Trophoblast cell (in vitro differentiated cells and primary cell): ENCODE data around the gene CASTOR2.
"Not testable (repeated sequence)": the region's sequence is repeated elsewhere in the genome, so short reads cannot be mapped to it uniquely, and the experiment has no call there.

Experiments used
- DNase-seq, 2 donors: peaks; one replicate each; pipeline ENCODE4 v3.0.0-alpha.2; 2016
- H2AFZ ChIP-seq: 2 replicates; pipeline ENCODE4 v1.6.1; 2013; ENCODE audit warnings: low read length, moderate library complexity, mild to moderate bottlenecking; ENCODE audit not compliant: insufficient read depth, poor library complexity
- H2AK5ac ChIP-seq: 2 replicates; pipeline ENCODE4 v1.6.1; 2013; ENCODE audit warnings: mild to moderate bottlenecking, low read length
- H2BK120ac ChIP-seq: 2 replicates; pipeline ENCODE4 v1.6.1; 2013; ENCODE audit warnings: low read length, mild to moderate bottlenecking, moderate library complexity; ENCODE audit not compliant: insufficient read depth, poor library complexity
- H2BK12ac ChIP-seq: 2 replicates; pipeline ENCODE4 v1.6.1; 2013; ENCODE audit warnings: mild to moderate bottlenecking, low read length, moderate library complexity
- H2BK5ac ChIP-seq: 2 replicates; pipeline ENCODE4 v1.6.1; 2013; ENCODE audit warnings: low read length, low read depth, moderate library complexity, mild to moderate bottlenecking; ENCODE audit not compliant: poor library complexity
- H3K14ac ChIP-seq: 2 replicates; pipeline ENCODE4 v1.6.1; 2013; ENCODE audit warnings: mild to moderate bottlenecking, low read length
- H3K18ac ChIP-seq: 2 replicates; pipeline ENCODE4 v1.6.1; 2013; ENCODE audit warnings: mild to moderate bottlenecking, low read length
- H3K23ac ChIP-seq: 2 replicates; pipeline ENCODE4 v1.6.1; 2013; ENCODE audit warnings: low read length
- H3K27ac ChIP-seq: 2 replicates; pipeline ENCODE4 v1.5.1; 2013; ENCODE audit warnings: low read depth, mild to moderate bottlenecking, inconsistent platforms, low read length, moderate library complexity
- H3K27me3 ChIP-seq: 2 replicates; pipeline ENCODE4 v1.6.1; 2013; ENCODE audit warnings: inconsistent platforms, mild to moderate bottlenecking, low read length, moderate library complexity; ENCODE audit not compliant: insufficient read depth
- H3K36me3 ChIP-seq, 2 experiments: 1 replicate in 1 of 2; 2 replicates in 1 of 2; pipeline ENCODE4 v1.6.1; 2013; ENCODE audit warnings: low read length in 2 of 2, mild to moderate bottlenecking in 2 of 2, moderate library complexity in 1 of 2; ENCODE audit not compliant: insufficient read depth in 2 of 2, control insufficient read depth in 1 of 2
- H3K4ac ChIP-seq: 2 replicates; pipeline ENCODE4 v1.6.1; 2013; ENCODE audit warnings: low read depth, mild to moderate bottlenecking, low read length, moderate library complexity
- H3K4me1 ChIP-seq, 2 experiments: 1 replicate in 1 of 2; 2 replicates in 1 of 2; pipeline ENCODE4 v1.6.1; 2013; ENCODE audit warnings: low read length in 2 of 2, mild to moderate bottlenecking in 2 of 2, moderate library complexity in 1 of 2; ENCODE audit not compliant: insufficient read depth in 2 of 2, control insufficient read depth in 1 of 2
- H3K4me2 ChIP-seq: 2 replicates; pipeline ENCODE4 v1.6.1; 2013; ENCODE audit warnings: inconsistent platforms, mild to moderate bottlenecking, low read length, moderate library complexity
- H3K4me3 ChIP-seq: 2 replicates; pipeline ENCODE4 v1.5.1; 2013; ENCODE audit warnings: mild to moderate bottlenecking, low read depth, low read length, inconsistent platforms
- H3K79me1 ChIP-seq: one replicate; pipeline ENCODE4 v1.6.1; 2013; ENCODE audit warnings: low read length
- H3K79me2 ChIP-seq: 2 replicates; pipeline ENCODE4 v1.6.1; 2013; ENCODE audit warnings: low read length, mild to moderate bottlenecking; ENCODE audit not compliant: control insufficient read depth, insufficient read depth, poor library complexity
- H3K9ac ChIP-seq: 2 replicates; pipeline ENCODE4 v1.6.1; 2013; ENCODE audit warnings: mild to moderate bottlenecking, low read length
- H3K9me3 ChIP-seq: 2 replicates; pipeline ENCODE4 v1.6.1; 2013; ENCODE audit warnings: low read depth, mild to moderate bottlenecking, control low read depth, inconsistent platforms, low read length; ENCODE audit not compliant: insufficient read depth
- H4K12ac ChIP-seq: 2 replicates; pipeline ENCODE4 v1.6.1; 2013; ENCODE audit warnings: low read depth, mild to moderate bottlenecking, low read length, moderate library complexity
- H4K8ac ChIP-seq: 2 replicates; pipeline ENCODE4 v1.6.1; 2013; ENCODE audit warnings: low read depth, mild to moderate bottlenecking, low read length, moderate library complexity
- H4K91ac ChIP-seq: one replicate; pipeline ENCODE4 v1.6.1; 2013; ENCODE audit warnings: low read depth, mild to moderate bottlenecking, low read length, moderate library complexity
- WGBS: extraction: QIAGEN DNeasy Blood & Tissue Kit; methylation state at CpG from one replicate; pipeline ENCODE4 v1.1.7; 2013; ENCODE audit warnings: missing lambda C conversion rate; ENCODE audit not compliant: insufficient read length, insufficient coverage; ENCODE audit errors: extremely low coverage; 5-methylcytosine and 5-hydroxymethylcytosine counted together

The CASTOR2 gene

DNA sequence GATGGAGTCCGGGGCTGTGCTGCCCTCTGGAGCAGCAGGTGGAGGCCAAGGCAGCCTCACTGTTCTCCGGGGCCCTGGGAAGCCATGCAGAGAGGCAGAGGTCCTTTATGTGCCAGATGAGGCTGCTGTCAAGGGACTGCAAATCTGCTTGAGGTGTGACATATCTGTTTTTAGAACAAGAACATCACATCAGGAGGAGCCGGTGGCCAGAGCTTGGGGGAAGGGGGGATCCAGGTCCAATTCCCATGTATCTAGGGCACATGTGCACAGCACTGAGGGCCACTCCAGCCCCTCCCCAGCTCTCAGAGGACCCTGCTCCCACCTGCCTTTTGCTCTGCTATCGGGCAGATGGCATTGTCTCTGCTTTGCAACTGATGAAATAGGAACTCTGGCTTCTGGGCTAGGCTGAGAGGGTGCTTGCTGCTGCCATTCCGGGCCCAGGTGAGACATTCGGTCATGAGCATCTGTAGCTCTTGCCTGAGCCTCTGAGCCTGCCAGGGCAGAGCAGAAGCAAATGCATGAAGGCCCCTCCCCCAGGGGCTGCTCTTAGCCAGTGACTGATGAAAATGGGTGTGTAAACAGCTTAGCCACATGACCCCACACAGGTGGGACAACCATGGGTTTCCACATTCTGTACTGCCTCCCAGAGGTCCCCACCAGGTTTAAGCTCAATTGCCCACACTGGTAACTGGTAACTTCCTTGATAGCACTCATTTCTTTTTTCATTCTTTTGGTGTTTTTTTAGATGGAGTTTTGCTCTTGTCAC is 32.8 kb upstream of the CASTOR2 start:
- H3K4ac ChIP-seq, H3K4me2 ChIP-seq, H3K14ac ChIP-seq, DNase-seq, H3K79me2 ChIP-seq, H2BK120ac ChIP-seq, H3K23ac ChIP-seq, H3K9ac ChIP-seq, H3K18ac ChIP-seq, H3K27ac ChIP-seq, H3K27me3 ChIP-seq, H2BK12ac ChIP-seq, H2BK5ac ChIP-seq, H2AFZ ChIP-seq, H4K91ac ChIP-seq, H4K8ac ChIP-seq, H2AK5ac ChIP-seq, H3K4me1 ChIP-seq, H3K79me1 ChIP-seq, H3K4me3 ChIP-seq, H4K12ac ChIP-seq, H3K36me3 ChIP-seq, H3K9me3 ChIP-seq: not testable (repeated sequence)
- WGBS, result no CpG with 5 or more reads among the region's 6 CpGs

GRCh38 chr7:74939429-74939828 is 25.1 kb upstream of the CASTOR2 start:
- H2AK5ac ChIP-seq, H4K91ac ChIP-seq, H3K79me2 ChIP-seq, H3K27ac ChIP-seq, H4K12ac ChIP-seq, H3K36me3 ChIP-seq, H3K4me2 ChIP-seq, H2BK12ac ChIP-seq, H4K8ac ChIP-seq, H2BK5ac ChIP-seq, H3K4me3 ChIP-seq, H3K23ac ChIP-seq, H3K4me1 ChIP-seq, DNase-seq, H2AFZ ChIP-seq, H3K27me3 ChIP-seq, H2BK120ac ChIP-seq, H3K9ac ChIP-seq, H3K14ac ChIP-seq, H3K79me1 ChIP-seq, H3K18ac ChIP-seq, H3K9me3 ChIP-seq, H3K4ac ChIP-seq: not testable (repeated sequence)
- no CpG with 5 or more reads among the region's 2 CpGs for WGBS

- H3K4me2 ChIP-seq, H4K8ac ChIP-seq, H3K4ac ChIP-seq, H3K79me1 ChIP-seq, H4K91ac ChIP-seq, H2BK120ac ChIP-seq, H2BK12ac ChIP-seq, H3K27me3 ChIP-seq, H3K14ac ChIP-seq, H3K23ac ChIP-seq, H2BK5ac ChIP-seq, H3K4me1 ChIP-seq, H2AK5ac ChIP-seq, DNase-seq, H3K18ac ChIP-seq, H3K79me2 ChIP-seq, H3K4me3 ChIP-seq, H3K9ac ChIP-seq, H3K27ac ChIP-seq, H2AFZ ChIP-seq, H4K12ac ChIP-seq, H3K36me3 ChIP-seq, H3K9me3 ChIP-seq: not testable (repeated sequence)
- WGBS, result no CpG with 5 or more reads among the region's 9 CpGs
Observed at GRCh38 chr7:74941302-74942069, 23.0 kb upstream of the CASTOR2 start.

DNA sequence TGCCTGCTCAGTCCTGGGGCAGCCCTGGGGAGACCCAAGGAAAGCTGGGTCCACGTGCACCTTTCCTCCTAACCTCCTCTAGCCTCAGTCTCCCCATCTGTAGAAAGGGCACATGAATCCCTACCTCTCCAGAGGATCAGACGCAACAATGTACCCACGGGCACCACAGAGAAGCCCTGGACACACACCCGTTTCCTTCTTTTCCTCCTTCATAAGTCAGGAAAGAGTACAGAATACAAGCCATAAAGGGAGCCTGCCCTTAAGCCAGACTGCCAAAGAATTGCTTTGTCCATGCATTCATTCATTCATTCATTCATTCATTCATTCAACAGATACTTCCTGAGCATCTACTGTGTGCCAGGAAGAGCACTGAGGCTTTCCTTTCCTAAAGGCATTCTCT is 20.6 kb upstream of the CASTOR2 start:
- not testable (repeated sequence) for H4K8ac ChIP-seq, H2BK5ac ChIP-seq, H3K9ac ChIP-seq, H2BK12ac ChIP-seq, H4K91ac ChIP-seq, H3K27ac ChIP-seq, H3K4me3 ChIP-seq, H3K23ac ChIP-seq, DNase-seq, H3K36me3 ChIP-seq, H2AFZ ChIP-seq, H2AK5ac ChIP-seq, H2BK120ac ChIP-seq, H3K79me1 ChIP-seq, H3K4ac ChIP-seq, H3K4me2 ChIP-seq, H4K12ac ChIP-seq, H3K14ac ChIP-seq, H3K27me3 ChIP-seq, H3K9me3 ChIP-seq, H3K4me1 ChIP-seq, H3K79me2 ChIP-seq, H3K18ac ChIP-seq
- no CpG with 5 or more reads among the region's 4 CpGs for WGBS
